22Rv1 (cell line): ENCODE data around the gene RASA4B.
"Not testable (repeated sequence)": the region's sequence is repeated elsewhere in the genome, so short reads cannot be mapped to it uniquely, and the experiment has no call there.

Experiments used
- H3K27ac ChIP-seq: fragments of 450-650 bp; 2 replicates; pipeline ENCODE4 v1.5.1; 2017

Gene RASA4B

DNA sequence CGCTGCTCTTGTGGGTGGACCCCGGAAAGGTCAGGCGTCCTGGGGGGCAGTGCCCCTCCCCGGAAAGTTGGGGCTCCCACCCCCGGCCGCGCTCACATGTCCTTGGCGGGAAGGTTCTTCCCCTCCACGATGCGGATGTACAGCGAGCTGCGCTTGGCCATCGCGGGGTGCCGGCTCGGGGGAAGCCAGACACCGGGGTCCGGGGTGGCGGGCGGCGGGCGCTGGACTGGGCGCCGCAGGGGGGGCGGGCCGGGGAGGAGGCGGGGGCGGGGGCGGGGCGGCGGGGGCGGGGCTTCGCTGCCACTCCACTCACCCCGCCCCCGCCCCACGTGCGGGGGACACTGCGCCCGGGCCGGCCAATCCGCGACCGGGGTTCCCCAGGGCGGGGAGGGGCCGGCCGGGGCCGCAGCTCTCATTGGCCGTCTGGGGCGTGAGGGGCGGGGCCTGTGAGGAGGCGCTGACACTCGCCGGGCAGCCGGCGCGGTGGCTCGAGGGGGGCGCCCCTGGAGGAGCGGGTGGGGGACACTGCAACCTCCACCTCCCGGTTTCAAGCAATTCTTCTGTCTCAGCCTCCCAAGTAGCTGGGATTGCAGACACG, at the start of gene RASA4B:
TSS of gene RASA4B (minus strand) at position 228 of the 598 bp plus-strand sequence. CDS start at position 161, 67 bp downstream.
- not testable (repeated sequence) for H3K27ac ChIP-seq

DNA sequence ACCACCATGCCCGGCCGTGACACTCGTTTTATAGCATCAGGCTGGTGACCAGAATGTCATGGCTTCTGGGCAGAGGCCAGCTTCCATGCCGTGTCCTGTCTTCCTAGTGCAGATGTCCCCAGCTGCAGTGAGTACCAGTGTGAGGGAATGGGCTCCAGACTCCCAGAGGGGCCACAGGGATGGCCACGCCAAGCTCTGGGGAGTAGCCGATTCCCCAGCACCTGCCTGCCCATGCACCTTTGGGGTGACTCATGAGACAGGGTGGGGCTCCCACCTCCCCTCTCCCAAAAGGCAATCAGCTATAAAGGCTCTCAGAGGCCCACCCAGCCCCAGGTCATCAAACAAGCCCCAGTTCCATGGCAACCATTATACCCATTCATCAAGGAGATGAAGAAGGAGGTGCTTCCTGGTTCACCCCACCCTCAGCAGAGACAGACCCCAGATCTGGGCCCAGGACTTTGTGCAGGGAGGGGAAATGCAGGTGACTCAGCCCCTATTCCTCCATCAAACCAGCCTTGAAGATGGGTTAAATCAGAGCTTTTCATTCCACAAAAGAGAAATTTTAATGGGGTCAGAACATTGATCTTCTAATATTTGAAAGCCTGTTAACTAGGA, 33.3 kb upstream of the RASA4B start, which contains the start of gene SPDYE2:
TSS of gene SPDYE2 (plus strand) at position 419 of the 615 bp plus-strand sequence. CDS start 2,030 bp downstream, outside the sequence.
- H3K27ac ChIP-seq = not testable (repeated sequence)

DNA sequence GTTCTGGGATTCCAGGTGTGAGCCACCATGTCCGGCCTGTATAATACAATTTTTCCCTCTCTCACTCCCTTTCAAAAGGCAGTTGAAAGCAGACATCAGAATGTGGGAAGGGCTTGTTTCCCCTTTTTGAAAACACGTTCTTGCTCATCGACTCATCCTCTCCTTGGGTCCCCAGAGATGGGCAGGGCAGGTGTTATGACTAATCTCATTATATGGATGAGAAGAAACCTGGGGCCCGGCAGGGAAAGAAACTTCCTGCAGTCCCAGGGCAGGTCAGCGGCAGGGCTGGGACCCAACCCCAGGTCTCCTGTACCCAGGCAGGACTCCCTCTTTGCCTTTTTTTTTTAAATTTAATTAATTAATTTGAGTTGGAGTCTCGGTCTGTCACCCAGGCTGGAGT, 28.8 kb upstream of the RASA4B start:
- not testable (repeated sequence) for H3K27ac ChIP-seq

DNA sequence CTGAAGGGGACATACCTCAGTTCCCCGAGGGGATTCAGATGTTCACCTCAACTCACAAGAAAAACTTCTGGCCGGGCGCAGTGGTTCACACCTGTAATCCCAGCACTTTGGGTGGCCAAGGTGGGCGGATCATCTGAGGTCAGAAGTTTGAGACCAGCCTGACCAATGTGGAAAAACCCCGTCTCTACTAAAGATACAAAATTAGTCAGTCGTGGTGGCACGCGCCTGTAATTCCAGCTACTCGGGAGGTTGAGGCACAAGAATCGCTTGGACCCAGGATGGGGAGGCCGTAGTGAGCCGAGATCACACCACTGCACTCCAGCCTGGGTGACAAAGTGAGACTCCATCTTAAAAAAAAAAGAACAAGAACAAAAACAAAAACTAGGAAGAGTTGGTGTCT, 27.7 kb upstream of the RASA4B start:
- not testable (repeated sequence) for H3K27ac ChIP-seq

DNA sequence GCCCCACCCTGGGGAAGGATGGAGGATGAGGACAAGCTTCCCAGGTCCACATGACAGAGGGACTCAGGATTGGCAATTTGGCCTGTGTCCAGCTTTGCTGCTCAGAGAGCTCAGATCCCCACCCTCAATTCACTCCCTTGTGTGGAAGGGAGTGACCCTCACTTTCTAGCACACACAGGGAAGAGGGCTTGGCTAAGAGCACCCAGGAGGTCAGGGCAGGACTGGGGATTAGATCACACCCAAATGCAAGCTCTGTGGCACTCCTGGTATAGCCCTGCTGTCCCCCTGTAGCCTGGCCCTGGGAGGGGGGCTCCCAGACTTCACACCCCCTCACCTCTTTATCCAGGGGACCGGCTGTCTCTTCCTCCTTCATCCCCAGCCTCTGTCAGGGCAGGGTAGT, 26.8 kb upstream of the RASA4B start:
- not testable (repeated sequence) for H3K27ac ChIP-seq

DNA sequence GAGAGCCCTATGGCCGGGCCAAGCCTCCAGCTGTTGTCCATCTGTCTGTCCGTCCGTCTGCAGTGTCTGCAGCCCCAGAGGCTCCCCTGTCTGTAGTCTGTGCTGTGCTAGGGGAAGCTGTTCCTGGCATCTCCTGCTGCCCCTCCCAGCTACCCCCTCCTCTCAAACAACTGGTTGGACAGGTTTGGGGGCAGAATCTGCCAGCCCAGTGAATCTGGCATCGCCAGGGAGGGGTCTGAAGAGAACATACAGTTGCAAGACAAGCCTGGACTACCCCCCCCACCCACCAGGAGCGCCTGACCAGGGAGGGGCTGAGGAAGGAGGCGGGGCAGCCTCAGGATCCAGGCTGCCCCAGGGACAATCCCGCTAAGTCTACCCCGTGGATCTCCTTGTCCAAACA, 26.0 kb upstream of the RASA4B start, which contains the start of gene UPK3BL2:
TSS of gene UPK3BL2 (minus strand) at position 101 of the 400 bp plus-strand sequence. CDS start at position 41, 60 bp downstream.
- H3K27ac ChIP-seq = not testable (repeated sequence)

DNA sequence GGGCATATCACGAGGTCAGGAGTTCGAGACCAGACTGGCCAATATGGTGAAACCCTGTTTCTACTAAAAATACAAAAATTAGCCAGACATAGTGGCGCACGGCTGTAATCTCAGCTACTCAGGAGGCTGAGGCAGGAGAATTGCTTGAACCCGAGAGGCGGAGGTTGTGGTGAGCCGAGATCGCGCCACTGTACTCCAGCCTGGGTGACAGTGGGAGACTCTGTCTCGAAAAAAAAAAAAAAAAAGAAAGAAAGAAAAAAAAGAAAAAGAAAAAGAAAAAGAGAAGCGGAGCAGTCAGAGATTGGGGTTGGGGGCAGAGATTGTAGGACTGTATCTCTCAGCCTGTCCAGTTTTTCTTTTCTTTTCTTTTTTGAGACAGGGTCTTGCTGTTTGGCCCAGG, 25.2 kb upstream of the RASA4B start:
- not testable (repeated sequence) for H3K27ac ChIP-seq

DNA sequence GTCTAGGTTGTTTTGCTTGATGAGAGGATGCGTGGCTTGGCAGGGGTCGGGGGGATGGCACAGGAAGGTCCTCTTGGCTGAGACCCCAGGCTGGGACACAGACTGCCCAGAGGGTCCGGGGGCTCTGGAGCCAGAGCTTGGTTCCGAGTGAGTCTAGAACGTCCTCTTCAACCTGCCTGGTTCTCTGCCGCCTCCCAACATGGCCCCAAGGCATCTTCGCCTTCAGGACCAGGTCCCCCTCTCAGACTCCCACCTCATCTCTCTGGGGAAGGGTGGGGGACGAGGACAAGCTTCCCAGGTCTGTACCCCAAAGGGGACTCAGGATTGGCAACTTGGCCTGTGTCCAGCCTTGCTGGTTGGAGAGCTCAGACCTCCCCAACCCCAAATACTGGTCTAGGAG, 24.5 kb upstream of the RASA4B start:
- H3K27ac ChIP-seq = not testable (repeated sequence)

DNA sequence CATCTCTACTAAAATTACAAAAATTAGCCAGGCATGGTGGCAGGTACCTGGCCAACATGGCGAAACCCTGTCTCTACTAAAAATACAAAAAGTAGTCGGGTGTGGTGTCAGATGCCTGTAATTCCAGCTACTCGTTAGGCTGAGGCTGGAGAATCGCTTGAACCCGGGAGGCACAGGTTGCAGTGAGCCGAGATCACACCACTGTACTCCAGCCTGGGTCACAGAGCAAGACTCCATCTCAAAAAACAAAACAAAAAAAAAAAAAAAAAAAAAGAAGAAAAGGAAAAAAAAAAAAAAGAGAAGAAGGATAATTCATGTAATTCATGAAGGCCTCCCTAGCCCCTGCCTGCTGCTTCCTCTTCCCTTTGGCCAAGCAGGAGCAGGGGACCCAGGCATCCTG, 23.0 kb upstream of the RASA4B start:
- not testable (repeated sequence) for H3K27ac ChIP-seq

DNA sequence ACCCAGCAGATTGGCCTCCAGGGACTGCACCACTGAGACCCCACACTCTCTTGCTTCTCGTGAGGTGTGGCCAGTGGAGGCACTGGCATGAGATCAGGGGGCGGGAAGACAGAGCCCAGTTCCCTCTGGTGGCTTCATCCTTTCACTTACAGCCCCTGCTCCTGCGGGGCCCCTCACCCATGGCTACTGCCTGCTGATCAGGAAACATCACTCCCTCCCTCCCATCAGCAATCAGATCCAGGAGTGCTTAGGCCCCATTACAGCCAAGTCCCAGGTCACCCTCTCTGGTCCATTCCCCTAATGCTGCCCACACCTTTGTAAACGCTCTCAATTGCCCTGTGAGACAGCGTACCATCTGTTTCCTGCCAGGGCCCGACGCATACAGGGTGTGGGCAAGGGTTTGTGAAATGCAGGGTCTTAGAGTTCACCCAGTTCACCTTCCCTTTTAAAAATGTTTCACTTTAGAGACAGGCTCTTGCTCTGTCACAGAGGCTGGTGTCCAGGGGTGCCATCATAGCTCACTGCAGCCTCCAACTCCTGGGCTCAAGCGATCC, 17.6 kb upstream of the RASA4B start:
- not testable (repeated sequence) for H3K27ac ChIP-seq

DNA sequence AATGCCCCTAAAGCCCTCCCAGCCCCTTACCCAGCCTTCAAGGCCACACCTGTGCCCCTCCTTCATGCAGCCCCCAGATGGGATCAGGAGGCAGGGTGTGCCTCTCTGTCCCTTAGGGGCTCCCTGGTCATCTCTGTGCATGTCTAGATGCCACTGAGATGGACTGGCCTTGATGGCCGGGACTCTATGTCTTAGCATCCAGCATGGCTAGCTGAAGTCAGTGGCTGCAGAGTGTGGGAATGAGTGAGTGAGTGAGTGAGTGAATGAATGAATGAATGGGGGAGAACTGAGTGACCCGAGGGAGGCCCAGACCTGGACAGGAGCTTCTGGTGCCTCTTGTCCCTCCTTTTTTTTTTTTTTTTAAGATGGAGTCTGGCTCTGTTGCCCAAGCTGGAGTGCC, 14.6 kb upstream of the RASA4B start:
- H3K27ac ChIP-seq = not testable (repeated sequence)

DNA sequence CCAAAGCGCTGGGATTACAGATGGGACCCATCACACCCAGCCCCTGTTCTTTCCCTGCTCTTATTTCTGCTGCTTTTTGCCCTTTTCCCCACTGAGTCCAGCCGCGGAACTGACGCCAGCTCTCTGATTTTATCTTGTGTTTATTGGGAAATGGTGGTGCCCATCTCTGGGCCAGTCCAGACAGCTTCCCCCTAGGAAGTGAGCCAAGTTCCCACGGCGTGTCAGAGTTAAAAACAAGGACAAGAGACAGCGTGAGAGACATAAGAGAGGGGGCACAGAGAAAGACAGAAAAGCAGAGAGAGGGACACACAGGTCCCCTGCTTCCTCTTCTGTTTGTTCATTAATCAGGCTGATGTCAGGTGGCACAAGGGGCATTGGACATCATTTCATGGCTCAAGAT, 14.0 kb upstream of the RASA4B start:
- not testable (repeated sequence) for H3K27ac ChIP-seq

DNA sequence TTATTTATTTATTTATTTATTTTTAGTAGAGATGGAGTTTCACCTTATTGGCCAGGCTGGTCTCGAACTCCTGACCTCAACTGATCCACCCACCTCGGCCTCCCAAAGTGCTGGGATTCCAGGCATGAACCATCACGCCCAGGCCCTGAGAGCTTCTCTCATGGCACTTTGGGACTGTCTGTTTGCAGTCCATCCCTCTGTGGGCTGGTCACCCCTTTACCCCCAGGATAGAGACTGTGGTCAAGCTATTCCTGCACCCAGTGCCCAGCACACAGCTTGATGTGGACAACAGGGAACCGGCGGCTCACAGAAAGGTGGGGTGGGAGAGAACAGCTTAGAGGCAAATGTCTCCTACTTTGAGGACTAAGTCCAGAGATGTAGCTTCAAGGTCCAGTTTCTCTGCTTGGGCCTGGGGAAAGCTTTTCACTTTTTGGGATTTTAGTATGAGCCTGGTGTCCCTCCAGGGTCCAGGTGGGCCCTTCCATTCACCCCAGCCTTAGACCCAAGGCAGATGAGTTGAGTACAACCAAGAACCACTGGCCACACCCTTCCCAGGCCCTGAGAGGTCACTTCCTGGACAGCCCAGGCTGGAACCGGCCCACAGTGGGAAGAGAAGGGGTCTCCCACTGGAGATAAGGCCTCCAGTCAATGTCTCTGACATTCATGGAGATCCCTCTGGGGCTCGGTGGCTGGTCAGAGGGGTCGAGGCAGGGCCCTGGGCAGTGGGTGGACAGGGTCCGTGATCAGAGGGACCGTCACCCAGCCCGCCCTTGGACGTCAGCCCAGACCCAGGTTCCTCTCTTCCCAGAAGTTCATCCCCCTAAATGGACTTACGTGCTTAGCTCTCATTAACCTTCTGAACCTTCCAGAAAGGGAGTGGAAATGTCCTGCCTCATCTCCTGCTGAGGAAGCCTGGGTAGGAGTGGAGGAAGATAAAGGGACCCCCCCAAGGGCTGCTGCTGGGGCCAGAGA, 10.5 kb upstream of the RASA4B start:
- H3K27ac ChIP-seq = not testable (repeated sequence)

DNA sequence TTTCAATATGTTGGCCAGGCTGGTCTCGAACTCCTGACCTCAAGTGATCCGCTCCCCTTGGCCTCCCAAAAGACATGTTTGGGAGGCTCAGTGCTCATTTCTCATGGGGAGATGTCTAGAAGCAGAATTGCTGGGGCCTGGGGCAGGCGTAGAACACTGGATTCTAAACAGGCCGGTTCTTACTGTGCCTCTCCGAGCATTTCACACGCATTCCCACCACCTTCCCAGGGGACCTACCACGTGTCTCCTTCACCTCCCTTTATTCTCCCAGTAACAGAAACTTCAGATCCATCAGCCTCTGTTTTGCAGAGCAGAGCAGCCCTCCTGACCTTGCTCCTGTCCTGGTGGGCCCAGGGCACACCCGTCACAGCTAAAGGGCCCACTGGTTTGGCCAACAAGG, 9.6 kb upstream of the RASA4B start:
- not testable (repeated sequence) for H3K27ac ChIP-seq

DNA sequence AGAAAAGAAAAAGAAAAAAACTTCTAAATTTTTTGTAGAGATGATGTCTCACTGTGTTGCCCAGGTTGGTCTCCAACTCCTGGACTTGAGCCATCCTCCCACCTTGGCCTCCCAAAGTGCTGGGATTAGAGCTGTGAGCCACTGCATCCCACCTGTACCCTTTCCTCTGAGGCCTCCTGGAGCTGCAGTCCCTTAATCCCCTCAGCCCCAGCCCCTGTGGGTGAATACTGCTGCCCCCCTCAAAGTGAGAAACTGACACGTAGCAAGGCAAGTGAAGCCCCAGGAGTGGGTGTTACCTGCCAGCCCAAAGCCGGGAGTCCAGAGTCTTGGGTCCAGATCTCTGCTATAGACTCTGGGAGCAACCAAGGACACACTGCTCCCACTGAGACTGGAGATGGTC, 7.2 kb upstream of the RASA4B start:
- H3K27ac ChIP-seq = not testable (repeated sequence)

DNA sequence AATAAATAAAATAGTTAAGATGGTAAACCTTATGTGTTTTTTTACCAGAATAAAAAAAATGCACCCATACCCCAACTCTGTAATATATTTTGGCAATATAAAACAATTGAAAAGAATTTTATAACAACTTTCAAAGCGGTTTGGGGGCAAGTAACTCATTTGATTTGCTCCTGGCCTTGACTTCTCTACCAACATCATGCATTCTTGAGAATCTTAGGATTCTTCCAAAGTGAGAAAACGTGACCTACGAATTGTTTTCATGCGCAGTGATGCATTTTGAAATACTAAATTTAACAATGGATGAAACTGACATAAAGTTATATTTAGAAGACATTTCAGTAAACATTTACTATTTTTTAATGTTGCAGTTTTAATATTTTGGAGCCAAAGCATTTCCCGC, 3.2 kb upstream of the RASA4B start:
- not testable (repeated sequence) for H3K27ac ChIP-seq

DNA sequence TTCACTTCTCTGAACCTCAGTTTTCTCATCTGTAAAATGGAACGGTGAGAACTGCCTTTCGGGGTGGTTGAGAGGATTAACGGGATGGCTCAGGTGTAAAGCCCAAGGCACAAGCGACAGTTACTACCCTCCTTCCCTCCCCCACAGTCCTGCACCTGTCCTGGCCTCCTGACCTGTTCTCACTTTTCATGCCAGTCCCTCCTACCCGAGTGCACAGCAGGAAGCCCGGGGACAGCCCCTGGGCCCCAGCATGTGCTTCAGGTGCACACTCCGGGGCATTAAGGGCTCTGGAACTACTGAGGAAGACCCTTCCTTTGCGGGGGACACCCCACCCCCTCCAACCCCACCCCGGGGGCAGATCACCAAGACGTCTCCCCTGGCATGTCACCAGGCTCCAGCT, 626 bp downstream of the RASA4B start:
- H3K27ac ChIP-seq = not testable (repeated sequence)

DNA sequence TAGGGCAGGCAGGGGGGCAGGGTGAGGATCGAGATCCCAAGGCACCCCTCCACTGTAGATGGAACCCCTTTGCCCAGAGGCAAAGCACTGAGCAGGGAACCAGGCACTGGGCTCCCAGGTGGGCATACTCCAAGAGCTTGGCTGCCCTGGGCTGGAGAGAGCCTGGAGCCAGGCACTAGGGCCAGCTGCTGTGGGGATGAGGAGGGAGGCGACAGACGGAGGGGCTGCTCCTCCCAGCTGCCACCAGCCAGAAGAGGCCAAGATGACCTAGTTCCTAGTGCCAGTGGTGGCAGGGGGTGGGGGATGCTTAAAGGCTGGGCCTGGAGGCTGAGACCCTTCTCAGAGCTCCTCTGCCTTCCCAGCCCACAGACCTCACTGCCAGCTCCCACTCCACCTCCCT, 1.7 kb downstream of the RASA4B start:
- not testable (repeated sequence) for H3K27ac ChIP-seq

DNA sequence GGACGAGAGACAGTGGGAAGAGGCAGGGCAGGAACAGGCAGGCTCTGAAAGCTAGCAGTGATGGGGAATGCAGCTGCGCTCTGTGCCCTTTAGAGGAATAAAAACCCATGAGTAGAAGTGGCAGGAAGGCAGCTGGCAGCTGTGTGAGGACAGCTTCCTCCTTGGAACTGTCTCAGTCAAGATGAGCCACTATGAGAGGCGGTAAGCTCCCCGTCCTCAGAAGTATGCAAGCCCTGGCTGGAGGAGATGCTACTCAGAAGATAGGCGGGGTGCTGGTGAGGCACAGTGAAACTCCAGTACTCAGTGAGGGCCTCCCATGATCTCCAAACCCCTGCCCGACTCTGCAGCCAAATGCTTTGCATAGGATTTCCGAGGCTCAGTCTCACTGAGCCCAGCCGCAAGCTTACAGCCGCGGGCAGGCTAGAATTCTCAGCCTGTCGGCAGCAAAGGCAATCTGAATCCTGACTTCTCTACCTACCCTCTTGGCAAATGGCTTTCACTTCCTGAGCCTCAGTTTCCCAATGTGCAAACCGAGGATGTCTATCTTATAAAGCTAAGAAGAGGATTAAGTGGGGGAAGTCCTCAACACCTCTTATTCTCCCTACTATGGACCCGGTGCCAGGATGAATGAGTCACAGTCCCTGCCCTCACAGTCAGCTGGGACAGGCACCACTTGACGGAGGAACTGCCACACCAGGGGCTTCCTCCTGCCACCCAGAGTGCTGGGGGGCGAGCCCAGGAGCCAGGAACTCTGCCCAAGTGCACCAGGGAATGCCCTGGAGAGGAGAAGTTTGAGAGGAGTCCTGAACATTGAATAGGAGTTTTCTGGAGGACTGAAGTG, 2.5 kb downstream of the RASA4B start:
- H3K27ac ChIP-seq = not testable (repeated sequence)

DNA sequence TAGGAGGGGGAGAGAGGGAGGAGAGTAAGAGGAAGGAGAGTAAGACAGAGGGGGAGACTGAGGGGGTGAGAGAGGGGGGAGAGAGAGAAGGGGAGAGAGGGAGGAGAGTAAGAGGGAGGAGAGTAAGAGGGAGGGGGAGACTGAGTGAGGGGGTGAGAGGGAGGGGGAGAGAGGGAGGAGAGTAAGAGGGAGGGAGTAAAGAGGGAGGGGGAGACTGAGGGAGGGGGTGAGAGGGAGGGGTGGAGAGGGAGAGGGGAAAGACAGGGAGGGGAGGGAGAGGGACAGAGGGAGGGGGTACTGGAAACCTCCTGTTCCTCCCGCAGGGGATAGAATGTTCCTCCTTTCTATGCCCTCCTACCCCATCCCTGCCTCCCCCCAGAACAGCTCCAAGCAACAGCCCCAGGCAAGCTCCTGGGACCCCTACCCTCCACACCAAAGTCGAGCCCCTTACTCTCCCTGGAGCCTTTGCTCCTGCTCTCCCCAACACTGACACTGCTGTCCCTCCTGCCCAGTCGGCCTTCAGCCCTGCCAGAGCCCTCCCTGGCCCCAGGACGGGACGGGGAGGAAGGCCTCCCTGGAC, 4.8 kb downstream of the RASA4B start:
- H3K27ac ChIP-seq = not testable (repeated sequence)
